ENCODE results near the gene ATG4D.

DNA sequence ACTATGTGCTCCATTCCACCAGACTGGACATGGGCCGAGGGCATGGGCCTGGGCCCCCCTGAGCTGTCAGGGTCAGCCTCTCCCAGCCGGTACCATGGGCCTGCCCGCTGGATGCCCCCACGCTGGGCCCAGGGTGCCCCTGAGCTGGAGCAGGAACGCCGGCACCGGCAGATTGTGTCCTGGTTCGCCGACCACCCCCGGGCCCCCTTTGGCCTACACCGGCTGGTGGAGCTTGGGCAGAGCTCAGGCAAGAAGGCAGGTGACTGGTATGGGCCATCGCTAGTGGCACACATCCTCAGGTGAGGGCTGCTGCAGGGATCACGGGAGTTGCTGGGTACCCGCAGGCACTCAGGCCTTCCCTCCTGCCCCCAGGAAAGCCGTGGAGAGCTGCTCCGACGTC is 3.1 kb downstream of the ATG4D start:
- TF ChIP-seq, protein P1, sequence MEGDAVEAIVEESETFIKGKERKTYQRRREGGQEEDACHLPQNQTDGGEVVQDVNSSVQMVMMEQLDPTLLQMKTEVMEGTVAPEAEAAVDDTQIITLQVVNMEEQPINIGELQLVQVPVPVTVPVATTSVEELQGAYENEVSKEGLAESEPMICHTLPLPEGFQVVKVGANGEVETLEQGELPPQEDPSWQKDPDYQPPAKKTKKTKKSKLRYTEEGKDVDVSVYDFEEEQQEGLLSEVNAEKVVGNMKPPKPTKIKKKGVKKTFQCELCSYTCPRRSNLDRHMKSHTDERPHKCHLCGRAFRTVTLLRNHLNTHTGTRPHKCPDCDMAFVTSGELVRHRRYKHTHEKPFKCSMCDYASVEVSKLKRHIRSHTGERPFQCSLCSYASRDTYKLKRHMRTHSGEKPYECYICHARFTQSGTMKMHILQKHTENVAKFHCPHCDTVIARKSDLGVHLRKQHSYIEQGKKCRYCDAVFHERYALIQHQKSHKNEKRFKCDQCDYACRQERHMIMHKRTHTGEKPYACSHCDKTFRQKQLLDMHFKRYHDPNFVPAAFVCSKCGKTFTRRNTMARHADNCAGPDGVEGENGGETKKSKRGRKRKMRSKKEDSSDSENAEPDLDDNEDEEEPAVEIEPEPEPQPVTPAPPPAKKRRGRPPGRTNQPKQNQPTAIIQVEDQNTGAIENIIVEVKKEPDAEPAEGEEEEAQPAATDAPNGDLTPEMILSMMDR (IDR thresholded peaks at IDR 0.05) = no peak
- no peak for TF ChIP-seq POLR2A (IDR thresholded peaks at IDR 0.05)

Data from testis (tissue), 2 donors.